Mesenchymal stem cell (in vitro differentiated cells and primary cell): ENCODE measurements around the gene RFC2.

Experiments used
- DNase-seq: peaks from one replicate; pipeline ENCODE4 v3.0.0-alpha.2; 2013
- H2AFZ ChIP-seq: one replicate; pipeline ENCODE4 v1.6.1; 2013; ENCODE audit warnings: low read depth, mild to moderate bottlenecking, control low read depth, inconsistent platforms, low read length, moderate library complexity
- H2AK5ac ChIP-seq: 2 replicates; pipeline ENCODE4 v1.6.1; 2013; ENCODE audit warnings: low read length, moderate library complexity, mild to moderate bottlenecking, inconsistent platforms; ENCODE audit not compliant: severe bottlenecking
- H2BK120ac ChIP-seq: one replicate; pipeline ENCODE4 v1.6.1; 2013; ENCODE audit warnings: low read depth, mild to moderate bottlenecking, inconsistent platforms, low read length, moderate library complexity
- H2BK12ac ChIP-seq, 2 experiments: one replicate each; pipeline ENCODE4 v1.6.1; 2013; ENCODE audit warnings: inconsistent platforms in 2 of 2, low read length in 2 of 2, mild to moderate bottlenecking in 2 of 2, moderate library complexity in 2 of 2, control low read depth in 1 of 2
- H2BK15ac ChIP-seq: one replicate; pipeline ENCODE4 v1.6.1; 2013; ENCODE audit warnings: mild to moderate bottlenecking, low read depth, inconsistent platforms; ENCODE audit not compliant: poor library complexity, severe bottlenecking
- H2BK5ac ChIP-seq: 2 replicates; pipeline ENCODE4 v1.6.1; 2013; ENCODE audit warnings: low read depth, mild to moderate bottlenecking, low read length, control low read depth, inconsistent platforms; ENCODE audit not compliant: poor library complexity, severe bottlenecking
- H3K14ac ChIP-seq, 2 experiments: one replicate each; pipeline ENCODE4 v1.6.1; 2013; ENCODE audit warnings: inconsistent platforms in 2 of 2, low read length in 2 of 2, control low read depth in 1 of 2, mild to moderate bottlenecking in 1 of 2, moderate library complexity in 1 of 2
- H3K18ac ChIP-seq, 2 experiments: one replicate each; pipeline ENCODE4 v1.6.1; 2013; ENCODE audit warnings: inconsistent platforms in 2 of 2, low read length in 2 of 2, control low read depth in 1 of 2, low read depth in 1 of 2, mild to moderate bottlenecking in 1 of 2
- H3K23ac ChIP-seq, 2 experiments: one replicate each; pipeline ENCODE4 v1.6.1; 2013; ENCODE audit warnings: inconsistent platforms in 2 of 2, low read length in 2 of 2, mild to moderate bottlenecking in 2 of 2, moderate library complexity in 2 of 2, control low read depth in 1 of 2
- H3K27ac ChIP-seq: 2 replicates; pipeline ENCODE4 v1.5.1; 2013; ENCODE audit warnings: mild to moderate bottlenecking, moderate library complexity, low read length, control low read depth, inconsistent platforms; ENCODE audit not compliant: poor library complexity, severe bottlenecking
- H3K27me3 ChIP-seq, 2 experiments: 2 replicates each; pipeline versions ENCODE4 v1.6.1 to v1.7.0; 2013; ENCODE audit warnings: low read length in 2 of 2, mild to moderate bottlenecking in 2 of 2, moderate library complexity in 2 of 2, control low read depth in 1 of 2, inconsistent platforms in 1 of 2; ENCODE audit not compliant: control insufficient read depth in 1 of 2, insufficient read depth in 1 of 2
- H3K36me3 ChIP-seq, 2 experiments: 2 replicates each; pipeline versions ENCODE4 v1.6.1 to v1.7.0; 2013; ENCODE audit warnings: low read length in 2 of 2, control low read depth in 1 of 2, inconsistent platforms in 1 of 2, low read depth in 1 of 2, mild to moderate bottlenecking in 1 of 2; ENCODE audit not compliant: insufficient read depth in 2 of 2, control insufficient read depth in 1 of 2
- H3K4ac ChIP-seq, 2 experiments: one replicate each; pipeline ENCODE4 v1.6.1; 2013; ENCODE audit warnings: inconsistent platforms in 2 of 2, low read length in 2 of 2, mild to moderate bottlenecking in 2 of 2, moderate library complexity in 2 of 2, control low read depth in 1 of 2, low read depth in 1 of 2
- H3K4me1 ChIP-seq: 2 replicates; pipeline ENCODE4 v1.6.1; 2013; ENCODE audit warnings: low read depth, low read length, control low read depth; ENCODE audit not compliant: control insufficient read depth, insufficient read depth
- H3K4me2 ChIP-seq: 2 replicates; pipeline ENCODE4 v1.6.1; 2013; ENCODE audit warnings: low read length, mild to moderate bottlenecking, inconsistent platforms; ENCODE audit not compliant: poor library complexity, severe bottlenecking
- H3K4me3 ChIP-seq, 2 experiments: 2 replicates each; pipeline versions ENCODE4 v1.5.1 to v1.7.0; 2013; ENCODE audit warnings: low read length in 2 of 2, mild to moderate bottlenecking in 2 of 2, control low read depth in 1 of 2, low read depth in 1 of 2; ENCODE audit not compliant: insufficient read depth in 1 of 2
- H3K79me1 ChIP-seq: replicated peaks from 2 replicates; pipeline ENCODE4 v1.6.1; 2013; ENCODE audit warnings: mild to moderate bottlenecking, control low read depth, low read length, inconsistent platforms; ENCODE audit not compliant: poor library complexity, severe bottlenecking
- H3K9ac ChIP-seq: 2 replicates; pipeline ENCODE4 v1.7.0; 2013; ENCODE audit warnings: mild to moderate bottlenecking, low read length, moderate library complexity
- H3K9me3 ChIP-seq: 2 replicates; pipeline ENCODE4 v1.7.0; 2013; ENCODE audit warnings: mild to moderate bottlenecking, low read length; ENCODE audit not compliant: control insufficient read depth
- H4K8ac ChIP-seq: one replicate; pipeline ENCODE4 v1.6.1; 2013; ENCODE audit warnings: inconsistent platforms, mild to moderate bottlenecking, low read length, moderate library complexity
- H4K91ac ChIP-seq: one replicate; pipeline ENCODE4 v1.6.1; 2013; ENCODE audit warnings: mild to moderate bottlenecking, low read length, inconsistent platforms
- WGBS: methylation state at CpG from one replicate; pipeline ENCODE4 v1.1.7; 2013; ENCODE audit warnings: mixed read lengths; 5-methylcytosine and 5-hydroxymethylcytosine counted together

Gene RFC2

DNA sequence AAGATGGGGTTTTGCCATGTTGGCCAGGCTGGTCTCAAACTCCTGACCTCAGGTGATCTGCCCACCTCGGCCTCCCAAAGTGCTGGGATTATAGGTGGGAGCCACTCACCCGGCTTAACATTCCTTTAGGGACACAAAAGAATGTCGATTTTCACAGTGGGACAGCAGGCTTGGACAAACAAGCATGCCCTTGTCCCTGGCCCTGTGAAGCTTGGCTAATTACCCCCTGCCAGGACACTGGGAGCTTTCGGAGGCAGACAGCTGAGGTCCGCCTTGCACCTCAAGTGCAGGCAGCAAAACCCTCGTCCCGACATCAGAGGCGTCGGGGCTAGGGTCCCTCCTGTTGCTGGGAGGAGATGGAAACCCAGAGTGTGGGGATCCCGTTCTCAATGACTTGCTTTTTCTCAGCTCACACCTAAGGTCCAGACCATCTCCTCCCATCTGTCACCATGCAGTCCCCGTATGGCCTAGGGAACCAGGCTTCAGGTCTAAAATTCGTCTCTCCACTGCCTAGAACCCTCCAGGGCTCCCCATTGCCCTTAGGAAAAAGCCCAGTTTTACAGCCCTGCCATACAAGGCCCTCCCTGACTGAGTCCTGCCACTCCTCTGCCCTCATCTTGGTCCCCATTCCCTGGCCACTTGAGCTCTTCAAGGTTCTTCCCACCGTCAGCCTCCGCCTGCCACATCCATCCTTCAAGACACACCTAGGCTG lies 28.7 kb upstream of the RFC2 start:
- Histone ChIP-seq H2BK12ac (peak overlapping the region; percentile 7 to 94), H3K27me3 (no peaks in the 10 kb centered on the region), H3K4me1 (peaks cover 25% of the 10 kb centered on the region), H4K91ac (peak overlapping the region; percentile 57), H2BK120ac (no peak overlapping the region), H3K4ac (peak overlapping the region in 1 of 2 experiments; percentile 74), H3K4me3 (no peak overlapping the region), H3K4me2 (no peak overlapping the region), H3K18ac (peak overlapping the region; percentile 23 to 54), H3K27ac (no peak overlapping the region), H3K14ac (no peak overlapping the region), H4K8ac (no peak overlapping the region), H3K23ac (peak overlapping the region in 1 of 2 experiments; percentile 23), H3K79me1 (no peaks in the 10 kb centered on the region), H2AK5ac (peak overlapping the region; percentile 50), H2AFZ (no peak overlapping the region), H3K9me3 (no peaks in the 10 kb centered on the region), H2BK15ac (no peak overlapping the region), H3K9ac (no peak overlapping the region), H3K36me3 (no peaks in the 10 kb centered on the region), H2BK5ac (no peak overlapping the region)
- no peak for DNase-seq
- WGBS = 90% methylated on average over 14 of the region's 14 CpGs

DNA sequence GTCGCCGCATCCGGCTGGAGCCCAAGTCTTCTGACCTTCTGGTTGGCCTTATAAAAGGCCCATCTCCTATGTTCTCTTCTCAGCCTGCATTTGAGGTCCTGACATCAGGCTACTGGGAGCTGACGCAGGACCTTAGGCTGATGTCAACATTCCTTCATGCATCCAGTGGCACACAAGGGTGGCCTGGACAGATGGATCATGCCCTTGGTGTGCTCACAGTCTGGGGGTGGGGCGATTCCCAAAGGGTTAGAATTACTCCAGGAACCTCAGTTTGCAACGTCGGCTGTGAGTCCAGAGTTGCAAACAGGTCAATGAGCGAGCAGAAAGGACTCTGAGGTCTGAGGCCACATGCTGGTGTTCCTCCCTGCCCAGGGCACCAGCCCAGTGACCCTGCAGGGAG lies 26.8 kb upstream of the RFC2 start:
- H3K9ac ChIP-seq = no peak overlapping the region
- no peak overlapping the region for H3K23ac ChIP-seq
- 58% methylated on average over 8 of the region's 8 CpGs for WGBS
- H3K27me3 ChIP-seq = no peaks in the 10 kb centered on the region
- no peak overlapping the region for H3K14ac ChIP-seq
- peak overlapping the region; percentile 75 to 85 for H2BK12ac ChIP-seq
- peak overlapping the region in 1 of 2 experiments; percentile 75 for H3K4ac ChIP-seq
- DNase-seq = peak; percentile 93
- peak overlapping the region; percentile 46 for H2BK120ac ChIP-seq
- H3K4me1 ChIP-seq = peaks cover 28% of the 10 kb centered on the region
- no peak overlapping the region for H2BK5ac ChIP-seq
- H3K79me1 ChIP-seq = no peaks in the 10 kb centered on the region
- H2AFZ ChIP-seq = no peak overlapping the region
- no peak overlapping the region for H3K27ac ChIP-seq
- peak overlapping the region; percentile 12 for H4K8ac ChIP-seq
- H2BK15ac ChIP-seq = peak overlapping the region; percentile 29
- H3K18ac ChIP-seq = peak overlapping the region; percentile 45 to 70
- peak overlapping the region; percentile 48 for H2AK5ac ChIP-seq
- H4K91ac ChIP-seq = peak overlapping the region; percentile 87
- H3K36me3 ChIP-seq = no peaks in the 10 kb centered on the region
- H3K4me2 ChIP-seq = no peak overlapping the region
- no peak overlapping the region for H3K4me3 ChIP-seq
- H3K9me3 ChIP-seq = no peaks in the 10 kb centered on the region

DNA sequence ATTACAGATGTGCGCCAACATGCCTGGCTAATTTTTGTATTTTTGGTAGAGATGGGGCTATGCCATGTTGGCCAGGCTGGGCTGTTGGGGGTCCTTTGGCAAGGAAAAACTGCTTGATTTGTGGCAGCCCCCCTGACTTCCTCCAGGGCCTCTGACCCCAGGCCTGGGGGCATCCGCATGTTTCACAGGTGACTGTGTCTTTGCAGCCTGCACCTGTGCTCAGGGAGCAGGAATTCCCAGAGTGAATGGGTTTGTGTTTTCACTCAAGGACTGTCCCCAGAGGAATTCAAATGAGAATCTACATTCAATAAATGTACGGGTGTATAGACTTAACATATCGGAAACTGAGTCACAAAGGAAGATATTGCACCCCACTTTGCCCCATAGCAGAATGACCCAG lies 23.4 kb upstream of the RFC2 start:
- Histone ChIP-seq H3K79me1 (no peaks in the 10 kb centered on the region), H2BK12ac (peak overlapping the region; percentile 64 to 92), H4K8ac (peak overlapping the region; percentile 57), H3K18ac (peak overlapping the region; percentile 40 to 56), H2AFZ (no peak overlapping the region), H3K9ac (no peak overlapping the region), H3K9me3 (no peaks in the 10 kb centered on the region), H2AK5ac (peak overlapping the region; percentile 55), H2BK5ac (no peak overlapping the region), H4K91ac (peak overlapping the region; percentile 36), H3K27me3 (no peaks in the 10 kb centered on the region), H3K36me3 (no peaks in the 10 kb centered on the region), H3K14ac (no peak overlapping the region), H2BK15ac (peak overlapping the region; percentile 98), H3K4me2 (no peak overlapping the region), H3K4me3 (no peak overlapping the region), H3K23ac (no peak overlapping the region), H2BK120ac (no peak overlapping the region), H3K4ac (peak overlapping the region; percentile 38 to 76), H3K27ac (no peak overlapping the region), H3K4me1 (peaks cover 31% of the 10 kb centered on the region)
- 98% methylated on average over 4 of the region's 4 CpGs for WGBS
- no peak for DNase-seq

DNA sequence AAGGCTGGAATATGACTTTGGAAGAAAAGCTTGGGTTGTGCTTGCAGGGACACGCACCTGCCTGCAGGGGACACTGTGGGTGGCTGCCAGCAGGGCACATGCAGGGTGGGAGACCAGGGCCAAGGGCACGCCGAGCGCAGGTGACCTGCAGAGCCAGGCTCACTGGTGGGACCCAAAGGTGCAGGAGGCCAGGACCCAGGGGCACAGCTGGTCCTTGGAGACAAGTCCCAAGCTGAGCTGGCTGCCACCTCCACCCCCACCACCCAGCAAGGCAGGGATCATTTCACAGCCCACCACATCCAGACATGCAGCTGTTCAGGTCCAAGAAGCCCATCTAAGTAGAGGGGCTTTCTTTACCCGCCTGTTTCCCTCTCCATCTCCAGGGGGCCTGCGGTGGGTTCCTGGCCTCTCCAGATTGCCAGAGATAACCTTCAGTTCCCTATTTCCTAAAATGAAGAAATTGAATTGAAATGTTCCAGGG lies 21.2 kb upstream of the RFC2 start:
- no peak overlapping the region for H3K4me3 ChIP-seq
- peak overlapping the region in 1 of 2 experiments; percentile 95 for H2BK12ac ChIP-seq
- peak overlapping the region; percentile 81 for H4K91ac ChIP-seq
- peak overlapping the region; percentile 66 for H2BK15ac ChIP-seq
- H4K8ac ChIP-seq = peak overlapping the region; percentile 21
- WGBS = 78% methylated on average over 5 of the region's 6 CpGs
- no peak overlapping the region for H2AFZ ChIP-seq
- H2BK120ac ChIP-seq = no peak overlapping the region
- no peak overlapping the region for H3K27ac ChIP-seq
- no peaks in the 10 kb centered on the region for H3K79me1 ChIP-seq
- no peak overlapping the region for H3K9ac ChIP-seq
- H3K36me3 ChIP-seq = no peaks in the 10 kb centered on the region
- H3K9me3 ChIP-seq = no peaks in the 10 kb centered on the region
- H3K4me2 ChIP-seq = no peak overlapping the region
- no peak overlapping the region for H3K23ac ChIP-seq
- H2AK5ac ChIP-seq = peak overlapping the region; percentile 34
- no peaks in the 10 kb centered on the region for H3K27me3 ChIP-seq
- peak overlapping the region; percentile 32 to 55 for H3K4ac ChIP-seq
- H3K4me1 ChIP-seq = peaks cover 32% of the 10 kb centered on the region
- peak overlapping the region in 1 of 2 experiments; percentile 87 for H3K14ac ChIP-seq
- no peak overlapping the region for H2BK5ac ChIP-seq
- H3K18ac ChIP-seq = peak overlapping the region in 1 of 2 experiments; percentile 84
- no peak for DNase-seq
